A673 (cell line): ENCODE data around the gene BRSK2.

ENCODE experiments used
- EZH2 ChIP-seq: fragments of 200-600 bp; sonication (generic); IDR thresholded peaks from 2 replicates; pipeline ENCODE4 v1.6.1; 2017; ENCODE audit warnings: borderline replicate concordance, low read depth, mild to moderate bottlenecking, mixed read lengths, antibody characterized with exemption, low read length; ENCODE audit not compliant: poor library complexity, severe bottlenecking
- TF ChIP-seq, protein P1 (sequence below): fragments of 300-800, 200-600 bp; sonication (generic); conservative IDR thresholded peaks from 2 replicates; pipeline ENCODE4 v1.5.1; 2017; ENCODE audit warnings: low read depth, mild to moderate bottlenecking, antibody characterized with exemption, low read length, moderate library complexity, mixed read lengths

DNA sequence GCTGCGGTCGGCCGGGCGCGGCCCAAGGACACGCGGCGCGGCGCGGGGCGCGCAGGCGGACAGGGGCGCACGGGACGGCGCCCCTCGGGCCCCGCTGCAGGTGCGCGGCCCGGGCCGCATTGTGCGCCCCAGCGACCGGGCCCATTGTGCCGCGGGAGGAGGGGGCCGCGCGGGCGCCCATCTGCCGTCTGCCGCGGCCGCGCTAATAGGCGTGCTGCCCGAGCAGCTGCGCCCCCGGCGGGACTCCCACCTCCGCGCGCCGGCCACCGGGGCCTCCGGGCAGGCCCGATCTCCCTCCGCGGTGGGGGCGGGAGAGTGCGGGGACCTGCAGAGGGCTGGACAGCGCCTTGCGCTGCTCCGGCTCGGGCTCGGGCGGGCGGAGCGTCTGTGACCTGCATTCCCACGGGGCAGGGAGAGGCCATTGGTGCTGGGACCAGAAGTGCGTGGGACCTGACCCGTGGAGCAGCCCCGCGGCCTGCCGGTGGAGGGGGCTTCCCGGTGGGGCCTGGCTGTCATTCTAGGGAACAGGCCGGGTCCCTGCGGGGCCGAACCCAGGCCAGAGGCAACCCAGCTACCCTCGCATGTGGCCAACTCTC lies 933 bp downstream of the BRSK2 start:
- TF ChIP-seq, protein P1, sequence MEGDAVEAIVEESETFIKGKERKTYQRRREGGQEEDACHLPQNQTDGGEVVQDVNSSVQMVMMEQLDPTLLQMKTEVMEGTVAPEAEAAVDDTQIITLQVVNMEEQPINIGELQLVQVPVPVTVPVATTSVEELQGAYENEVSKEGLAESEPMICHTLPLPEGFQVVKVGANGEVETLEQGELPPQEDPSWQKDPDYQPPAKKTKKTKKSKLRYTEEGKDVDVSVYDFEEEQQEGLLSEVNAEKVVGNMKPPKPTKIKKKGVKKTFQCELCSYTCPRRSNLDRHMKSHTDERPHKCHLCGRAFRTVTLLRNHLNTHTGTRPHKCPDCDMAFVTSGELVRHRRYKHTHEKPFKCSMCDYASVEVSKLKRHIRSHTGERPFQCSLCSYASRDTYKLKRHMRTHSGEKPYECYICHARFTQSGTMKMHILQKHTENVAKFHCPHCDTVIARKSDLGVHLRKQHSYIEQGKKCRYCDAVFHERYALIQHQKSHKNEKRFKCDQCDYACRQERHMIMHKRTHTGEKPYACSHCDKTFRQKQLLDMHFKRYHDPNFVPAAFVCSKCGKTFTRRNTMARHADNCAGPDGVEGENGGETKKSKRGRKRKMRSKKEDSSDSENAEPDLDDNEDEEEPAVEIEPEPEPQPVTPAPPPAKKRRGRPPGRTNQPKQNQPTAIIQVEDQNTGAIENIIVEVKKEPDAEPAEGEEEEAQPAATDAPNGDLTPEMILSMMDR, result no peak
- peak; percentile 70 for TF ChIP-seq EZH2
